Stimulated activated CD4-positive, alpha-beta T cell treated with anti-CD3 and anti-CD28 coated beads, Interleukin-2, amount 100 ng/mL, for 48 hours (primary cell): ENCODE data around the gene DNAJC11.
A peak's percentile ranks its signal among the peaks of the same experiment; 100 is the strongest.
"Not testable (repeated sequence)": the region's sequence is repeated elsewhere in the genome, so short reads cannot be mapped to it uniquely, and the experiment has no call there.

Experiments
- DNase-seq, 2 donors: peaks; one replicate each; pipeline ENCODE4 v3.0.0-alpha.2; 2020

DNAJC11 gene, protein sequence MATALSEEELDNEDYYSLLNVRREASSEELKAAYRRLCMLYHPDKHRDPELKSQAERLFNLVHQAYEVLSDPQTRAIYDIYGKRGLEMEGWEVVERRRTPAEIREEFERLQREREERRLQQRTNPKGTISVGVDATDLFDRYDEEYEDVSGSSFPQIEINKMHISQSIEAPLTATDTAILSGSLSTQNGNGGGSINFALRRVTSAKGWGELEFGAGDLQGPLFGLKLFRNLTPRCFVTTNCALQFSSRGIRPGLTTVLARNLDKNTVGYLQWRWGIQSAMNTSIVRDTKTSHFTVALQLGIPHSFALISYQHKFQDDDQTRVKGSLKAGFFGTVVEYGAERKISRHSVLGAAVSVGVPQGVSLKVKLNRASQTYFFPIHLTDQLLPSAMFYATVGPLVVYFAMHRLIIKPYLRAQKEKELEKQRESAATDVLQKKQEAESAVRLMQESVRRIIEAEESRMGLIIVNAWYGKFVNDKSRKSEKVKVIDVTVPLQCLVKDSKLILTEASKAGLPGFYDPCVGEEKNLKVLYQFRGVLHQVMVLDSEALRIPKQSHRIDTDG

DNA sequence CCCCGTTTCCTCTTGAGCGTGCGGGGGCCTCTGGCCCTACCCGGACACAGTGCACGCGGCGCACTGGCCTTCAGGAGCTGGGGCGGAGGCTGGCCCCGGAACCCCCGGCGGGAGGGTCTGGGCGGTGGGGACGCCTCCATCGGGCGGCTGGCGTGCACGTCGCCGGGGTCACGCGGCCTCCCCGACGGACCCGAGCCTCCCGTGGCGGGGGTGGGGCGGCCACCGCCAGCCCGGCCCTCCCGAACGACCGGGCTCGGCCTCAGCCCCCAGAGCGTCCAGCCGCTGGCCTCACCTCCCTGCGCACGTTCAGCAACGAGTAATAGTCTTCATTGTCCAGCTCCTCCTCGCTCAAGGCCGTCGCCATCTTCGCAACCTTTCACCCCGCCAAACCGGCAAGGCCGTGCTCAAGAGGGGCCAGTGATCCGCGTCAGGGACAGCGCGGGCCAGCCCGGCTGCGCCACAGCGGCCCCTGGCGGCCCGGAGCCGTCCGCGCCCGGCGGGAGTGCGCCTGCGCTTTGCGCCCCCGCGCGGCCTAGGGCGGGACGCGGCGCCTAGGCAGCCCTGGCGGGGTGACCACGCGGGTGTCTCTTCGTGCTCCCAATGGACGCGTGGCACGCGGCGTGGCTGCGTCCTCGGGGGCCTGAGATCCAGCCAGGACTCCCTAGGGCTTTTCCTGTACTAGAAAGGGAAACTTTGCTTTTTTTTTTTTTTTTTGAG is at the start of gene DNAJC11:
DNAJC11 (minus strand) TSS at position 380 of the 717 bp plus-strand sequence; CDS start at position 364, 16 bp downstream.
- peak; percentile 85 to 94 for DNase-seq

DNA sequence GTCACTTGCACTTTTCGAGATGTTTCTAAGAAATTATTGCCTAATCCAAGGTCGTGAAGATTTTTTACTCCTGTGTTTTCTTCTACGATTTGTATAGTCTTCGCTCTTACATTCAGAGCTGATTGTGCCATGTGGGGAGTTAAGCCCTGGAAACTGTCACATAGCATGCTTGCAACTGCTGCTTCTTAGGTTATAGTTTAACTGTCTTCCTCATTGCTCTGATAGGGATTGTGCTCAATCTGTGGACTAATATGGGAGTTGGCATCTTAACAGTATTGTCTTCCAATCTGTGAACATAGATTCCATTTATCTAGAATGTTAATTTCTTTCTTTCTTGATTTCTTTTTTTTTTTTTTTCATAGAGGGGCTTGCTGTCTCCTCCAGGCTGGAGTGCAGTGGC is 48.9 kb upstream of the DNAJC11 start:
- no peak for DNase-seq

DNA sequence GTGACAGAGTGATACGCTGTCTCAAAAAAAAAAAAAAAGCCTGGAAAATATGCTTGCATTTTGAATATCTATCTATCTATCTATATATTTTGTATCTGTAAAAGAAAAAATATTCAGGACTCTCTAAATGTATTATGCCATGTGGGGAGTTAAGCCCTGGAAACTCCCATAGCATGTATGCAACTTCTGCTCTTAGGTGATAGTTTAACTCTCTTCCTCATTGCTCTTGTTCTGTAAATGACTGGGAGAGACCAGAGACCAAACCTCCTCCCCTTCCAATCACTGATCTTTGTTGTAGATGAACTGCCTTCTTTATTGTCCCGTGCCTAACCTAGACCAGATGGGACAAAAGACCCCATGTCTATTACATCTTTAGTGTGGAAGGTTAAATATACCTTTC is 46.1 kb upstream of the DNAJC11 start:
- no peak for DNase-seq

DNA sequence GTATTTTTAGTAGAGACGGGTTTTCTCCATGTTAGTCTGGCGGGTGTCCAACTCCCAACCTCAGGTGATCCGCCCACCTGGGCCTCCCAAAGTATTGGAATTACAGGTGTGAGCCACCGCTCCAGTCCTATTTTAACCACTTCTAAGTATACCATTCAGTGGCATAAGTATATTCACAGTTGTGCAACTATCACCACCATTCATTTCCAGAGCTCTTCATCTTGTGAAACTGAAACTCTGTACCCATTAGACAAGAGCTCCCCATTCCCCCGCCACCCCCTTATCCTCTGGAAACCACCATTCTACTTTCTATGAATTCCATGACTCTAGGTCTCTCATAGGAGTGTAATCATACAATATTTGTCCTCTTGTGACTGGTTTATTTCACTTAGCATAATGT is 43.5 kb upstream of the DNAJC11 start:
- DNase-seq: peak; percentile 22 to 36

DNA sequence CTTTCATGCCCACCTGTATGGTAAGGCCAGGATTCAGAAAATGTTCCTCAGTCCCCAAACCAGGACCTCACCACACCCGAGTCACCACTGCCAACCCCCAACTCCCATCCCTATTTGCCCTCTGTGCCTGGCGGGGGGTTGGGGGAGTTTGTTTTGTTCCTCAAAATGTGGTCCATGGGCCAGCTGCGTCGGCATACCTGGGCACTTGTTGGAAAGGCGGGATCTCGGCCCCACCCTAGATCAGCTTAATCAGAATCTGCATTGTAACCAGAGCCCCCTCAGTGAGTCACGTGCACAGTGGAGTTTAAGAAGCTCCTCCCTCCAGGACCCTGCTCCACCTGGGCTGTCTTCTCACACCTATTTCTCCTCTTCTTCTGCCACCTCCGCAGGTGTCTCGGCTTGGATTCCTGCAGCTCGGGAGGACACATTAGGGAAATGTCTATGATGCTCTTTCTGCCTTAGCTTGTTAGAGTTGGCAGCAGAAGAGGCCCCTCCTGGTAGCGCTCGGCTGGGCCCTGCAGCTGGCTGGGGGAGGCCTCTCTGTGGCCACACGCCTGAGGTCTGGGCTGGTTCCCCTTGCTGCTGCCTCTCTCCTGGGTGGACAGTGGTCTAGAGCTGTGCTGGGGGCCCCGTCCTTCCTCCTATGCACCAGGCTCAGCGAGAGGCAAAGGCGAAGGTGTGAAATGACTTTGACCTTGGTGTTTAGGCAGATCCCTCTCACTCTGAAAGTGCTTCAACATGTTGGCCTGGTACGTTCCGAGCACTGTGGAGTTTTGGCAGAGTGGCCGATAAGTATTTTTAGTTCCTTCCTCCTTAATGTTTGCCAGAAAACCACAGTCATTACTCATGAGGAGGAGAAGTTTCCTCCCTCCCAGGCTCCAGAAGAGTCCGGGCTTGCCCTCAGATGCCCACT is 41.8 kb upstream of the DNAJC11 start:
- peak in 1 of 2 donors; percentile 10 for DNase-seq

DNA sequence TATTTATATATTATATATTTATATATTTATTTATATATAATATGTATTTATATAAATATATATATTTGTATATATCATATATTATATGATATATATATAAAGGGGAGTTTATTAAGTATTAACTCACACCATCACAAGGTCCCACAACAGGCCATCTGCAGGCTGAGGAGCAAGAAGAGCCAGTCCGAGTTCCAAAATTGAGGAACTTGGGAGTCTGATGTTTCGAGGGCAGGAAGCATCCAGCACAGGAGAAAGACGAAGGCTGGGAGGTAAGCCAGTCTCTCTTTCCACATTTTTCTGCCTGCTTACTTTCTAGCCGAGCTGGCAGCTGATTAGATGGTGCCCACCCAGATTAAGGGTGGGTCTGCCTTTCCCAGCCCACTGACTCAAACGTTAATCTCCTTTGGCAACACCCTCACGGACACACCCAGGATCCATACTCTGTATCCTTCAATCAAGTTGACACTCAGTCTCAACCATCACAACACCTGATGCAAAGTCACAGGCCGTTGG is 41.1 kb upstream of the DNAJC11 start:
- not testable (repeated sequence) for DNase-seq

DNA sequence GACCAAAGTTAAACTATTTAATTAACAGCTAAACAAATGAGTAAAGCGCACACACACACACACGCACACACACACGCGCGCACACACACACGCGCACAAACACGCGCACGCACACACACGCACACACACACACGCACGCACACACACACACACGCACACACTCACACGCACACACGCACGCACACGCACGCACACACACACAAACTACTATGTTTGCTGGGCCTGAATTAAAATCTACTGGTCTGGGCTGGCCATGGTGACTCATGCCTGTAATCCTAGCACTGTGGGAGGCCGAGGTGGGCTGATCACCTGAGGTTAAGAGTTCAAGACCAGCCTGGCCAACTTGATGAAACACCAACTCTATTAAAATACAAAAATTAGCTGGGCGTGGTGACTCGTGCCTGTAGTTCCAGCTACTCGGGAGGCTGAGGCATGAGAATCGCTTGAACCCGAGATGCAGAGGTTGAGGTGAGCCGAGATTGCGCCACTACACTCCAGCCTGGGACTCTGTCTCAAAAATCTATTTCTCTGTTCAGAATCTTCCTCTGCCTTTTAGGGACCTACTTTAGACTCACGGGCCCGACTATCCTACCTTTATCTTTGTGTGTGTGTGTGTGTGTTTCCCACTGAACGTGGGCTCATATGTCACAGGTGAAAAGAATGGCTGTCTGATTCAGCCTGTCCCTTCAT is 37.5 kb upstream of the DNAJC11 start:
- no peak for DNase-seq

DNA sequence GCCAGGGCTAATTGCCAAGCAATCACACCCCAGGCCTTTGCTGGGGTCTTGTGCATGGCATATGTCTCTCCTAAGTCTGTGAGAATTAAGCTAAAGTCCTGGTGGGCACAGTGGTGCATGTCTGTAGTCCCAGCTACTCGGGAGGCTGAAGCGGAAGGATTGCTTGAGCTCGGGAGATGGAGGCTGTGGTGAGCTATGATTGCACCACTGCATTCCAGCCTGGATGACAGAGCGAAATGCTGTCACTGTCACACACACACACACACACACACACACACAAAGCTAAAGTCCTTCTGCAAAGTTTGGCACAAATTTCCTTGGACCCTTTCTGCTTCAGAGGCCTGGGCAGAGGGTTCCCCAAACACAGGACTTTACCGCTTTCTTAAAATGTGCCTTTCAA is 31.3 kb upstream of the DNAJC11 start:
- no peak for DNase-seq

DNA sequence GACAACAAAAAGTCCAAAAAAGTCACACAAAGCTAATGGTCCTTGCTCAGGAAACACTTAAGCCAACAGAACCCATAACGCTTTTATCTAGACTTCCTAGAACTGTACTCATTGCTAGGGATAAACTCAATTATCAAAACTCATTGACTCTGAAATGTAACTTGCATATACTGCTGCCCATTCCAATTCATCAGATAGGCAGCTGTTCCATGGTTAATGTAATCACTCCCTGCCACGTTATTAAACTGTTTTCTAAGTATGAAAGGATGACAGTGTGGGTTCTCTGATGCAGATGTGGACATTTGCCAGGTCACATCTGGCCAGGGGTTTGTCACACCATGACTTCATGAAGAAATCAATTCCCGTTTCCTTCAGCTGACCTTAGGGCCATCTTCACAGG is 30.3 kb upstream of the DNAJC11 start:
- no peak for DNase-seq

DNA sequence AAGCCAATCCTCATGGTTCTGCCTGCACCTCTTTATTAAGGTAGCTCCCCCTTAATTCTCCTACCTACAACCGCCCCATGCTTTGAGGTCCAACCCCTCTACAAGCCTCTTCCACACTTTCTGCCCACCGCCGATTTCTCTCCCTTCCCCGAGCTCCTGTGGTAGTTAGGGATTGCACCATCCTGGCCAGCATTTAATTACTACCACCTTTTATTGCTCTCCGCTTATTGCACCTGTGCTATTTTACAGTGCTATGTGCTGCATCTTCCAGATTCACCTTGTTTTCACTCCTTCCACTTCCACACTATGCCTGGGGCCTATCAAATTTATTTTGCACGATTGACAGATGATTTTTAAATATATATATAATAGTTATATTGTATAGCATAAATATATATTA is 29.3 kb upstream of the DNAJC11 start:
- DNase-seq: no peak

DNA sequence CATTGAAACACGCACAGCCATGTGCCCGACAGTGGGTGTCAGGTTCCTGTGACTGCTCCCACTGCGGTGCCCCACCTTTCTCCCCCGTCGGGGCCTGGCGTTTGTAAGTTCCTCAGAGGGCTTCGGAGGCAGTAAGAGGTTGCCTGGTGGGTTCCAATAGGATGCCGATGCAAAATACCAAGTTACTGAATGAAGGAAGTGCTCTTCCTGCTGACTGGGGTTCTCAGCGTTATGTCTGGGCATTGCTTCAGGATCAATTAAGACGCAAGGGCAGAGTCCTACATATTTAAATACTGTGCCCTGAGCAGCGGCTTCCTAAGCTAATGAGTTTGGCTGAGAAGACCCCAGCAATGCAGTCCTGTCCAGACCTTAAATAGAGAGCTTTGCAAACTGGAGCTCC is 28.9 kb upstream of the DNAJC11 start:
- DNase-seq: no peak

DNA sequence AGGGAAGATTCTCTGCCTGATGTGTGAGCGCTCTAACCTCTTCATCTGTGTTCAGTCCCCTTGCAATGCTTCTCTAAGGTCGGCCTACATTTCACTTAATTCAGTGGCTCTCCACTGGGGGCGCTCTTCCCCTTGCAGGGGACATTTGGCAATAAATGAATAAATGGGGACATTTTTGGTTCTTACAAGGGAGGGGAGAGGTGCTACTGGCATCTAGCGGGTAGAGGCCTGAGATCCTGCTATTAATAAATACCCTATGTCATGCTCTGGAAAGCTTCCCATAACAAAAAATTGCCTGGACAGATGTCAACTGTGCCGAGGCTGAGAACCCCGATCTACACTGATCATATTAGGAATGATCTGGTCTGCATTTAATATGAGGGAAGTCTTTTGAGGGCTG is 25.9 kb upstream of the DNAJC11 start:
- peak; percentile 66 to 68 for DNase-seq

DNA sequence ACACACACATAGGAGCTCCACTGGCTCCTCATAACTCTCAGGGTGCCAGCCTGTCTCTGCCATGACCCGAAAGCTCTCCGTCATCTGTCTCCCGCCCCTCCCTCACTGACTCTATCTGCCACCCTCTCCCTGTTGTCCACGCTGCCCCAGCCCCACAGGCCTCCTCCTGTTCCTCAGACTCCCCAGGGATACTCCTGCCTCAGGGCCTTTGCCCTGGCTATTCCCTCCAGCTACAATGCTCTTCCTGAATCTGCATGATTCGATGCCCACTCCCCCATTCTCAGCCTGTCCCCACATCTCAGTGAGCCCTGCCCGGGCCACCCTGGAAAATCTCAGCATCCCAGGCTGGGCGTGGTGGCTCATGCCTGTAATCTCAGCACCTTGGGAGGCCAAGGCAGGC is 24.6 kb upstream of the DNAJC11 start:
- DNase-seq: no peak

DNA sequence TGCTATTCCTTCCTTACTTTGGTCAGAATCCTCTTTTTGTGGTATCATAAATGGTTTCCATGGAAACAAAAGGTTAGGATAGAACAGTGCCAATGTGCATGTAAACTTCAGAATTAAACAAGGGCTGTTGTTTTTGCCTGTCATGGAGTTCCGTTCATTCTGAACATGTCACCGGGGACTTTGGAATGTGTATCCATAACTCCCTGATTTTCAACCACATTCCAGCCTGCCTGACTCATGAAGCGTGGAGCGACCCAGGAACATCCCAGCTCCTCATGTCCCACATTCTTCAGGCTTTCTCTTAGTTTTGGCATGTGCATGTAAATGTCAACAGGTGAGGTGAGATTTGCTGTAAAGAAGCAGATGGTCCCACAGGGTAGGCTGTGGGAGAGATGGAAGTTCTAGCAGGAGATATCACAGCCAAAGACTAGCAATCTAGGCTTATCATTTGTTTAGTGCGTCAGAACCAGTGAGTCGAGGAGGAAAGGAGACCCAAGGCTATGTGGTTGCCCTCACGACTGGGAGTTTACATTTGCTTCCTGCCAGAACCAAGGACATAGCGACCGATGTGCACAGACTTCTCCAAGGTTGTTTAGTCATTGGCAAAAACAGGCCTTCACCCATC is 23.0 kb upstream of the DNAJC11 start:
- DNase-seq: no peak

DNA sequence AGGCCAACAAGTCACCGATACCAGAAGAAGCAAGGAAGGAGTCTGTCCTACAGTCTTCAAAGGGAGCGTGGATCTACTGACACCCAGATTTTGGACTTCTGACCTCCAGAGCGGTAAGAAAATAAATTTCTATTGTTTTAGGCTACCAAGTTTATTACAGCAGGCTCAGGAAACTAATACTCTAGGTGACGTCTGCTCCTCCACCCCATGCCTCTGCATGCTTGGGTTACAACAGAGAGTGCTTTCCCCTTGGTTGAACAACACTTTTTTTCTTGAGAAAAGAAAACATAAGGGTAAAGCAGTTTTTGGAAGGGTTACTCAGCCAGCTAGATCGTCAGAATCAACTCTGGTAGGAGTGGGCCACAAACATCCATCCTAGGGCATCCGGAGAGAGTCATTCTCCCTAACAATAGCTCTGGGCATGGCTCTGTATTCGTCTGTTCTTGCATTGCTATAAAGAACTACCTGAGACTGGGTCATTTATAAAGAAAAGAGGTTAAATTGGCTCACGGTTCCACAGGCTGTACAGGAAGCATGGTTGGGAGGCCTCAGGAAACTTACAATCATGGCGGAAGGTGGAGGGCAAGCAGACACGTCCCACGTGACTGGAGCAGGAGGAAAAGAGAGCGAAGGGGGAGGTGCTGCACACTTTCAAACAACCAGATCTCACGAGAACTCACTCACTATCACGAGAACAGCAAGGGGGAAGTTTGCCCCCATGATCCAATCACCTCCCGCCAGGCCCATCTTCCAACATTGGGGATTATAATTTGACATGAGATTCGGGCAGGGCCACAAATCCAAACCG is 22.2 kb upstream of the DNAJC11 start:
- no peak for DNase-seq

DNA sequence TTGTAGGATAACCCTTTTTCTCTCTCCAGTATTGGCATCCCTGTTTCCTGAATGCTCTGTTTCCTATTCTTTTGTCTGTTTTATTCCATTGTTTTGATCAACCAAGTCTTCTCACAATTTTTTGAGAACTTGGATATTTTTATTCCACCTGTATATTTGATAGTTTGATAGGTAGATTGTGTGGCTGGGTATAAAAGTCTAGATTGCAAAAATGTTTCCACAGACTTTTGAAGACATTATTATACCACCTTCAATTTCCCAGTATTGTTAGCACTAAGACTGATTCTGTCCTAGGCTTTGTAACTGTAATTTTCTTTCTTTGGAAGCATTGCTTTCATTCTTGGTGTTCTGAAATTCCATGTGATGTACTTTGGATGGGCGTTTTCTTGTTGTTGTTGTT is 9.6 kb upstream of the DNAJC11 start:
- DNase-seq: no peak

DNA sequence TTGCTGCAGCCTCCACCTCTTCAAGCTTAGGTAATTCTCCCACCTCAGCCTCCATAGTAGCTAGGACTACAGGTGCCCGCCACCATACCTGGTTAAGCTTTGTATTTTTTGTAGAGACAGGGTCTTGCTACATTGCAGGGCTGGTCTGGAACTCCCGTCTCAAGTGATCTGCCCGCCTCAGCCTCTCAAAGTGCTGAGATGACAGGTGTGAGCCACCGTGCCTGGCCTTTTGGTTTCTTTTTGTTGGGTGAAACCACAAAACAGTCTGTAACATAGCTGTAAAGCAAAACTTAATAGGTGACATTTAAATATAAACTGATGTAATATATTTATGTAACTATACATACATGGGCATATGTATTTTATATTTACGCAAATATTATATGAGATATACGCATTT is 3.1 kb upstream of the DNAJC11 start:
- no peak for DNase-seq

DNA sequence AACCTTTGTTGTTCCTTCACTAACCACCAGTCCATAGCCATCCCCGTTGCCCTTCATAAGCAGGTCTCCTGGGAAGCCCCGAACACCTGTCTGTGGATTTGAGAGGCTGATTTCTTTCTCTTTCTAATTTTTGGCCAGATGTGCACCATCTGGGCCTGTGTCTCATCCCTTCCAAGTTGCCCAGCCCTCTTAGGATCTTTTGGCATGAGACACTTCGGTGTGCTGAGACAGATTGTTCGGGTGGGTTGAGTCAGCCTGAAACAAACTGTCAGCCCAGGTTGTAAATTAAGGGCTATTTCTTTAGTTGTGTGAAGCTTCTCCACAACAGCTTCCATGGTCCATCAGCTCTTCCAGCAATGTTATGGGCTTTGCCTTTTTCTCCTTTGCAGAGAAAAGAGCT is 1.4 kb upstream of the DNAJC11 start:
- no peak for DNase-seq

DNA sequence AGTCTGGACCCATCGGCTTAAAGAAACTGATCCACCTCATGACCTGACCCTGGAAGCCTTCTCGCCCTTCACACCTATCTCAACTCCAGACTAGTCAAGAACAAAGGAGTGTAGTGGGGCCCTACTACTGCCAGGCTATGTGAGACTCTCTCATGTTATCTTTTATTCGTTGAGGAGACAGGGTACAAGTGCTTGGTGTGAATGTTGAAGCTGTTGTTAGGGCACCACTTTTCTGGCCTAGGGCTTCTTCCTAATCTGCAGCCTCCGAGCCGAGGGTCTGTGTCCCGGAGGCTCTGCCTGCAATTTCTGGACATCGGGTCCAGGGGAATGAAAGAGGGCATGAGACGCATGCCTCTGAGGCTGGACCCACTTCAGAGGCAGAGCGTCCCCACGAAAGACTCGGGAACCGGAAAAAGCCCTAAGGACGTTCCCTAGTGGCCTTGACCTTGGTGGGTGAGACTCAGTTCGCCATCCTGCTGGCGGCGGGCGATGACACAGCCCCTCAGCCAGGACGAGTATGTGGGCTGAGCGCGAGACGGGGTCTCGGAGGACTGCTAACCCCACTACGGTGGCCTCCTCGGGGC is 671 bp downstream of the DNAJC11 start:
- no peak for DNase-seq

DNA sequence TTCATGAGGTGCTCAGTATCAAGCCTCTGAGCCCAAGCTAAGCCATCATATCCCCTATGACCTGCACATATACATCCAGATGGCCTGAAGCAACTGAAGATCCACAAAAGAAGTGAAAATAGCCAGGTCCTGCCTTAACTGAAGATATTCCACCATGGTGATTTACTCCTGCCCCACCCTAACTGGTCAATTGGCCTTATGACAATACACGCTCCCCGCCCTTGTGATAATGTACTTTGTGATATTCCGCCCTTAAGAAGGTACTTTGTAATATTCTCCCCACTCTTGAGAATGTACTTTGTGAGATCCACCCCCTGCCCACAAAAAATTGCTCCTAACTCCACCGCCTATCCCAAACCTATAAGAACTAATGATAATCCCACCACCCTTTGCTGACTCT is 1.7 kb downstream of the DNAJC11 start:
- DNase-seq: not testable (repeated sequence)
